Glutamatergic neuron (in vitro differentiated cells): ENCODE measurements around the gene SMIM32. TPM values are rescaled to one million over a fixed set of nuclear protein-coding genes. Genes with fewer than 3 reads are reported as not detected.

Experiments used
- DNase-seq: peaks from one replicate; pipeline ENCODE4 v3.0.0; 2022
- H3K27ac Mint-ChIP-seq: one replicate; pipeline ENCODE4 v1.8.0; 2020; ENCODE audit warnings: mild to moderate bottlenecking, mixed read lengths, inconsistent platforms; ENCODE audit not compliant: unreplicated experiment
- H3K27me3 Mint-ChIP-seq: one replicate; pipeline ENCODE4 v1.8.0; 2020; ENCODE audit warnings: mild to moderate bottlenecking, moderate library complexity, mixed read lengths, inconsistent platforms; ENCODE audit not compliant: unreplicated experiment
- H3K36me3 Mint-ChIP-seq: one replicate; pipeline ENCODE4 v1.8.0; 2020; ENCODE audit warnings: mild to moderate bottlenecking, mixed read lengths, inconsistent platforms; ENCODE audit not compliant: unreplicated experiment
- H3K4me1 Mint-ChIP-seq: one replicate; pipeline ENCODE4 v1.8.0; 2020; ENCODE audit warnings: mild to moderate bottlenecking, low read depth, mixed read lengths, inconsistent platforms; ENCODE audit not compliant: unreplicated experiment
- H3K4me3 Mint-ChIP-seq: one replicate; pipeline ENCODE4 v1.8.0; 2020; ENCODE audit warnings: mild to moderate bottlenecking, mixed read lengths, inconsistent platforms; ENCODE audit not compliant: unreplicated experiment
- H3K9me3 Mint-ChIP-seq: one replicate; pipeline ENCODE4 v1.8.0; 2020; ENCODE audit warnings: mild to moderate bottlenecking, moderate library complexity, mixed read lengths, inconsistent platforms; ENCODE audit not compliant: unreplicated experiment
- CTCF ChIP-seq: fragments of 200-600 bp; sonication (generic); IDR thresholded peaks from one replicate; pipeline ENCODE4 v1.5.0; 2021; ENCODE audit not compliant: partially characterized antibody, unreplicated experiment
- total RNA-seq: library from RNA; stranded (reverse); fragmentation: NEBNext Ultra II Directional; extraction: Animal tissue kit (Norgen Biotek cat#: 25700); gene quantifications from one replicate; pipeline ENCODE4 v1.2.1, GENCODE V29; 2021; ENCODE audit not compliant: unreplicated experiment

The SMIM32 gene
- total RNA-seq, 1 donor from 2014 or later = not detected

- Mint-ChIP-seq H3K27me3 (peaks cover 8% of the 10 kb centered on the region), H3K4me3 (no peak overlapping the region), H3K36me3 (peaks cover 3% of the 10 kb centered on the region), H3K9me3 (peaks cover 2% of the 10 kb centered on the region), H3K4me1 (peaks cover 9% of the 10 kb centered on the region), H3K27ac (no peak overlapping the region)
- no peak for TF ChIP-seq CTCF
- no peak for DNase-seq
Measured at GRCh38 chr5:136205061-136205702, 12.2 kb upstream of the SMIM32 start.

DNA sequence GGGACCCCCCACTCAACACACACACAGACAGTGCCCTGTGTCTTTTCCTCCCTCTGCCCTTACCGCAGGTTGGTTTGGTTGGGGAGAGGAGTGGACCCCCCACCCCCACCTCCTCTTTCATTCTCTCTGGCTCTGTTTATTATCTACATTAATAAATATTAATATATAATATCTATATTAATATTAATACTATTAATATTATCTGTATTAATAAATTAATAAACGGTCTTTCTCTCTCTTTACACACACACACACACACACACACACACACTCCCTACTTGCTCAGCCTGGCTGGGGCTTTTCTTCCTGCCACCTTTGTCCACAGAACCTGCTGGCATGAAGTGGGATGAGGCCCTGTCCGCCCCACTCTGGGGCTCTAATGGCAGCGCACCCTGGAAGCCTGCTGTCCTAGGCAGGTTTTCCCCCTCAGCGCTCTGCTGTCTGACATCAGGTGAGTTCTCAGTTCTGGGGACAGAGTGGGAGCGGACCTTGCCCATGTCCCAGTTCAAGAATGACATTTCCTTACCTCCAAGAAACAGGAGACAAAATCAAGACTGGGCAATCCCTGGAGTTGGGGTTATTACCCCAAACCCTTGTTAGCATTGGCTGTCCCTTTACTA, 10.5 kb upstream of the SMIM32 start:
- DNase-seq = no peak
- Mint-ChIP-seq H3K36me3 (peaks cover 3% of the 10 kb centered on the region), H3K9me3 (peaks cover 2% of the 10 kb centered on the region), H3K4me1 (peaks cover 9% of the 10 kb centered on the region), H3K27ac (no peak overlapping the region), H3K27me3 (peaks cover 8% of the 10 kb centered on the region), H3K4me3 (peak overlapping the region; percentile 78)
- no peak for TF ChIP-seq CTCF

DNA sequence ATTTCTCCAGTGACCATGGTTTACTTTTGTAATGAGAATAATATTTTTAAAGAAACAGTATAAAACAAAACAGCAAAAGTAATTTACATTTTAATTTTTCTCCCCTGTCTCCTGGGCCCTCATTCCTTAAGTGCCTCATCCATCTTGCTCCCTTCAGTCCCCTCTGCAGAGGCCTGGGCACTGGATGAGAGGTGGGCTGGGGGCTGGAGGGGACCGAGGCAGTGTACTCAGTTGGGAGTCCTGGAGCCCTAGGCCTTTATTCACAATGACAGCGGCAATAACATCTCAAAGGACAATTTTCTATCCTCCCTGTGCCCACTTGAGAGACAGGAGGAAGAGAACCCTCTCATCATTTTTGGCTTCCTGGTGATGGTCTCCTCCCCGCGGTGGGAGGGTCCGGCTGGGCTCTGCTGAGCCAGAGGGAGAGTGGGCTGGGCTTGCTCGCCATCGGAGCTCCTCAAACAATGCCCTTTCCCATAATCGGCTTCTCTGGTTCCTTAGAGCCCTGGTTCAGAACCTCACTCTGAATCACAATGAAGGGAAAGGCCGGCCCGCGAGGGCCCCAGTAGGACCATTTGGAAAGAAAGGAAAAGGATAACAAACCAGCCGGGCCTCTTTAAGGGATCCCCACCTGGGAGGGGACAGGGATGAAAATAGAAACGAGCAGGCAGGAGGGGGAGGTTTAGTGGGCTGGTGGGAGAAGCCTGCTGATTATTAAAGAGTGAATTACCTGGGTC, 9.7 kb upstream of the SMIM32 start:
- TF ChIP-seq CTCF = no peak
- peak overlapping the region; percentile 78 for H3K4me3 Mint-ChIP-seq
- peak overlapping the region; percentile 36 for H3K27ac Mint-ChIP-seq
- H3K9me3 Mint-ChIP-seq = peaks cover 2% of the 10 kb centered on the region
- peak; percentile 40 for DNase-seq
- peaks cover 3% of the 10 kb centered on the region for H3K36me3 Mint-ChIP-seq
- peaks cover 9% of the 10 kb centered on the region for H3K4me1 Mint-ChIP-seq
- peaks cover 8% of the 10 kb centered on the region for H3K27me3 Mint-ChIP-seq

DNA sequence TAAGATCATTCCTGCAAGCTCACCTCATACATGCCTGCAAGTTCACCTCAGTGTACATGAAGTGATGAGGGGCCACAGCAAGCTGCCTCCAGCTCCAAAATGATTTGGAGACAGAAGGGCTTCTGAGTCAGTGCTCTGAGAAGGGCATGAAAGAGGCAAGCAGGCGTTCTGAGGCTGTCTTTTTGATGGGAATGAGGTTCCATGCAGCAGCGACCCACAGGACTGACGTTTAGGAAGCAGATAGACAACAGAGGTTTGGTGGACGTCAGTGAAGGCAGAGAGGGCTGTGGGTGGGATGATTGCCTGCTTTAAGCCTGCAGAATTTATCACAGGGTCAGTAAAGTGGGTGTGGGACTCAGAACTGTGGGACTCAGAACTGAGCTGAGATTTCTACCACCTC, 8.9 kb upstream of the SMIM32 start:
- Mint-ChIP-seq H3K27ac (no peak overlapping the region), H3K36me3 (peaks cover 3% of the 10 kb centered on the region)
- no peak for DNase-seq

More for the DNA sequence above, 8.9 kb upstream of the SMIM32 start:
- Mint-ChIP-seq H3K4me3 (no peak overlapping the region), H3K27me3 (peaks cover 8% of the 10 kb centered on the region), H3K9me3 (no peaks in the 10 kb centered on the region), H3K4me1 (peaks cover 9% of the 10 kb centered on the region)
- no peak for TF ChIP-seq CTCF
